GM12878 (cell line): Measurements from ENCODE around the gene RPL31. TPM values are rescaled to one million over a fixed set of nuclear protein-coding genes. Genes with fewer than 3 reads are reported as not detected.

Source experiments
- ATAC-seq: fragments of 200-7000 bp; cut with Tn5 transposase; 3 replicates; pipeline ENCODE4 v1.9.1; 2020; ENCODE audit warnings: mild to moderate bottlenecking, moderate library complexity
- BruUV-seq: library from RNA; stranded (reverse); fragments of 400-500 nt; replicated peaks from 2 replicates; lab custom pipeline; 2021; lab: Mats Ljungman, UMichigan
- CTCF ChIA-PET: fragments of 300-600 bp; sonication (Branson Sonifier 250); formaldehyde crosslinking; extraction: SDS; loops from one replicate; lab custom pipeline; 2021; ENCODE audit warnings: inconsistent platforms; lab: Yijun Ruan, JAX
- POLR2A ChIA-PET: fragments of 350-600 bp; formaldehyde crosslinking; extraction: SDS; loops from one replicate; lab custom pipeline; 2021; ENCODE audit warnings: inconsistent platforms; lab: Charles Lee
- RAD21 ChIA-PET: fragments of 300-600 bp; sonication (Branson Sonifier 250); formaldehyde crosslinking; loops from one replicate; lab custom pipeline; 2023; ENCODE audit warnings: antibody characterized with exemption; ENCODE audit not compliant: unreplicated experiment; lab: Charles Lee
- SMC1A ChIA-PET: fragments of 300-600 bp; sonication (Branson Sonifier 250); formaldehyde crosslinking; loops from one replicate; lab custom pipeline; 2023; ENCODE audit not compliant: unreplicated experiment, uncharacterized antibody; lab: Charles Lee
- DNase-seq: peaks from one replicate; pipeline ENCODE4 v3.0.0-alpha.2; 2011; ENCODE audit warnings: low read depth, low spot score
- FAIRE-seq: peaks from 3 replicates; lab custom pipeline; 2011; peaks lifted over from hg19 to GRCh38; lab: Jason Lieb, UNC
- H2AFZ ChIP-seq: 2 replicates; pipeline ENCODE4 v1.6.0; 2011; ENCODE audit warnings: low read depth, low read length, control low read depth; ENCODE audit not compliant: control insufficient read depth
- H3K27ac ChIP-seq: 2 replicates; pipeline ENCODE4 v1.5.1; 2011; ENCODE audit warnings: control low read depth; ENCODE audit not compliant: control insufficient read depth, insufficient read depth
- H3K27me3 ChIP-seq, 2 experiments: replicated peaks in 1 of 2; 2 replicates each; pipeline versions ENCODE4 v1.6.0 to v1.6.1; 2011; ENCODE audit warnings: low read length in 1 of 2; ENCODE audit not compliant: control insufficient read depth in 2 of 2, insufficient read depth in 2 of 2
- H3K36me3 ChIP-seq, 2 experiments: 2 replicates each; pipeline ENCODE4 v1.5.1; 2011; ENCODE audit warnings: low read length in 1 of 2; ENCODE audit not compliant: control insufficient read depth in 2 of 2, insufficient read depth in 2 of 2
- H3K4me1 ChIP-seq: 2 replicates; pipeline ENCODE4 v1.6.1; 2011; ENCODE audit warnings: mild to moderate bottlenecking, low read length, moderate library complexity, mixed read lengths; ENCODE audit not compliant: control insufficient read depth, insufficient read depth
- H3K4me2 ChIP-seq: 2 replicates; pipeline ENCODE4 v1.6.0; 2011; ENCODE audit warnings: control low read depth; ENCODE audit not compliant: control insufficient read depth, insufficient read depth
- H3K4me3 ChIP-seq: fragments of 200-600 bp; sonication (generic); 2 replicates; pipeline ENCODE4 v1.5.1; 2016
- H3K79me2 ChIP-seq: 2 replicates; pipeline ENCODE4 v1.6.0; 2011; ENCODE audit warnings: low read length; ENCODE audit not compliant: control insufficient read depth, insufficient read depth
- H3K9ac ChIP-seq: 2 replicates; pipeline ENCODE4 v1.8.0; 2011; ENCODE audit warnings: low read length, control low read depth, mixed read lengths; ENCODE audit not compliant: control insufficient read depth, insufficient read depth
- H3K9me3 ChIP-seq: replicated peaks from 3 replicates; pipeline ENCODE4 v1.5.1; 2011; ENCODE audit warnings: mild to moderate bottlenecking, low read length; ENCODE audit not compliant: control insufficient read depth, insufficient read depth
- H4K20me1 ChIP-seq: 2 replicates; pipeline ENCODE4 v1.6.0; 2011; ENCODE audit not compliant: control insufficient read depth, insufficient read depth
- ASH2L ChIP-seq: fragments of 300-600, 200-600 bp; sonication (generic); IDR thresholded peaks from 2 replicates; pipeline ENCODE4 v1.6.1; 2017; ENCODE audit warnings: low read depth, mild to moderate bottlenecking, borderline replicate concordance
- BHLHE40 ChIP-seq, 2 experiments: fragments of 450-650 bp in 1 of 2; IDR thresholded peaks; 2 replicates each; pipeline ENCODE4 v1.6.1; 2011 to 2017; ENCODE audit warnings: low read depth in 2 of 2, borderline replicate concordance in 1 of 2, improper control_type of control experiment in 1 of 2, low read length in 1 of 2, mild to moderate bottlenecking in 1 of 2
- BMI1 ChIP-seq: fragments of 450-650 bp; IDR thresholded peaks from 2 replicates; pipeline ENCODE4 v1.6.1; 2016; ENCODE audit warnings: mild to moderate bottlenecking, moderate library complexity, borderline replicate concordance
- KAT2A ChIP-seq: conservative IDR thresholded peaks from 2 replicates; pipeline ENCODE4 v1.6.1; 2011; ENCODE audit warnings: low read depth, low read length; ENCODE audit not compliant: control insufficient read depth
- MAX ChIP-seq: IDR thresholded peaks from 2 replicates; pipeline ENCODE4 v1.6.1; 2012; ENCODE audit warnings: low read depth, low read length, improper control_type of control experiment
- NBN ChIP-seq: fragments of 450-650 bp; IDR thresholded peaks from 2 replicates; pipeline ENCODE4 v1.6.1; 2016
- NR2F1 ChIP-seq: fragments of 450-650 bp; conservative IDR thresholded peaks from 2 replicates; pipeline ENCODE4 v1.6.1; 2017; ENCODE audit warnings: mild to moderate bottlenecking
- PAX5 ChIP-seq: IDR thresholded peaks from 2 replicates; pipeline ENCODE4 v1.6.1; 2011; ENCODE audit warnings: low read depth, low read length, borderline replicate concordance
- PKNOX1 ChIP-seq: fragments of 450-650 bp; IDR thresholded peaks from 2 replicates; pipeline ENCODE4 v1.6.1; 2016; ENCODE audit warnings: mild to moderate bottlenecking
- RB1 ChIP-seq: fragments of 450-650 bp; formaldehyde crosslinking; IDR thresholded peaks from 2 replicates; pipeline ENCODE4 v1.6.1; 2017; ENCODE audit warnings: mild to moderate bottlenecking, borderline replicate concordance
- RBBP5 ChIP-seq: fragments of 200-600 bp; sonication (generic); conservative IDR thresholded peaks from 2 replicates; pipeline ENCODE4 v1.6.1; 2016
- SP1 ChIP-seq: IDR thresholded peaks from one replicate; pipeline ENCODE4 v1.6.1; 2011; ENCODE audit warnings: low read depth, low read length
- SREBF2 ChIP-seq: IDR thresholded peaks from 2 replicates; pipeline ENCODE4 v1.6.1; 2012; ENCODE audit warnings: mild to moderate bottlenecking, low read length
- TCF7 ChIP-seq: IDR thresholded peaks from 2 replicates; pipeline ENCODE4 v1.6.1; 2014; ENCODE audit warnings: antibody characterized with exemption, borderline replicate concordance
- ZBED1 ChIP-seq: IDR thresholded peaks from 2 replicates; pipeline ENCODE4 v1.6.1; 2016; ENCODE audit warnings: borderline replicate concordance
- whole genome bisulfite sequencing: methylation state at CpG from one replicate; pipeline ENCODE4 v1.1.6; 2016; ENCODE audit warnings: low lambda C conversion rate; ENCODE audit not compliant: insufficient replicate concordance, insufficient coverage; ENCODE audit errors: missing lambda C conversion rate; 5-methylcytosine and 5-hydroxymethylcytosine counted together
- in situ Hi-C: fragments of 300-500 bp; cut with MboI; formaldehyde crosslinking; loops from 9 replicates; pipeline ENCODE4 v1.14.3; 2018; ENCODE audit warnings: mixed read lengths
- intact Hi-C: fragments of 100-400 bp; cut with micrococcal nuclease; formaldehyde crosslinking; loops from one replicate; pipeline ENCODE4 v1.14.2; 2022; ENCODE audit not compliant: unreplicated experiment
- polyA plus RNA-seq, 11 experiments: library from polyadenylated mRNA; depleted of rRNA in 4 of 11; unstranded in 6 of 11; stranded (reverse) in 5 of 11; fragments of >200 nt; fragmentation: Nextera tagmentation in 4 of 11; fragmentation: Illumina TruSeq in 1 of 11; extraction: Ambion mirVana in 4 of 11; extraction: Trizol in 1 of 11; gene quantifications; 1 replicate in 1 of 11; 2 replicates in 10 of 11; pipeline versions ENCODE4 v1.2.1 to v1.2.3, GENCODE V29; 2011 to 2016; ENCODE audit warnings: inconsistent platforms in 2 of 11, missing spikeins in 2 of 11, low read depth in 1 of 11
- total RNA-seq, 4 experiments: library from RNA; depleted of rRNA in 3 of 4; stranded (reverse); fragments of >200 nt in 3 of 4; fragmentation: Illumina TruSeq in 1 of 4; extraction: Trizol in 1 of 4; gene quantifications; 2 replicates each; pipeline versions ENCODE4 v1.2.1 to v1.2.3, GENCODE V29; 2013 to 2021
- TF ChIP-seq, protein P1 (sequence below): fragments of 450-650 bp; IDR thresholded peaks from 2 replicates; pipeline ENCODE4 v1.6.1; 2017; ENCODE audit warnings: mild to moderate bottlenecking, moderate library complexity
- TF ChIP-seq, protein P2 (sequence below): fragments of 450-650 bp; formaldehyde crosslinking; IDR thresholded peaks from 2 replicates; pipeline ENCODE4 v1.4.0; 2022; ENCODE audit warnings: mild to moderate bottlenecking, moderate library complexity

Gene RPL31
- total and polyA plus RNA-seq, 10 of the 15 experiments (the other 5 are each of a cell fraction or from before 2014, with no cell fraction given) = 1,643 to 8,551 (median 2,208) TPM

DNA sequence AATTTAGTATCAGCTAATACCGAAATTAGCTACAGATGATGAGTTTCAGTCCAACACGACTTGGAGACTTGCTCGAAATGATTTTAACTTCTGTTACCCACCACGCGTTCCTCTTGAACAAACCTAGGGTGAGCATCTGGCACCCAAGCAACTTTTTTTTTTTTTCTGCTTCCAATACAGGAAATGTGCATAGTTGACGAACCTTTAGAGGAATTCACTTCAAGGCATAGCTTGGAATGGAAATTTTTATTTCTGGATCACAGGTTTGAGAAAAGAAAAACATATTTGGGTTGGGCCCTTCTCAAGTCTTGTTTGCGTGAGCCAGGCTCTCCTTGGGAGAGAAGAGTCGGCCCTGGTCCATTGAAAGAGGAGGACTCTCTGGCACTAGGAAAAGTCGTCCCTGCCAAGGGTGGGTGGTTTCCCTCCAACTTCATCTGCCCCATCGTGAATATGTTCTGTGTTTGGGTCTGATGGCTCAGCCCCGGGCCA lies 37.4 kb upstream of the RPL31 start:
- Histone ChIP-seq H3K4me3 (no peak overlapping the region), H3K4me2 (no peak overlapping the region), H3K9me3 (no peaks in the 10 kb centered on the region), H2AFZ (no peak overlapping the region), H3K36me3 (no peaks in the 10 kb centered on the region), H3K4me1 (no peaks in the 10 kb centered on the region), H3K79me2 (no peaks in the 10 kb centered on the region), H4K20me1 (no peaks in the 10 kb centered on the region), H3K27me3 (peaks cover 0 to 3% of the 10 kb centered on the region in 2 experiments), H3K9ac (no peak overlapping the region), H3K27ac (no peak overlapping the region)
- DNase-seq (no peak), ATAC-seq (no peak), FAIRE-seq (no peak)
- intact Hi-C loops (no loop called here), in situ Hi-C loops (no loop called here)
- CTCF ChIA-PET = interaction anchor here (0.7 kb wide), 1 partner anchor 275 kb away, joined by 3 read pairs; no protein-coding TSS in a partner anchor
- POLR2A ChIA-PET = no interaction called here
- 42% methylated on average over 11 of the region's 11 CpGs for WGBS
- RAD21 ChIA-PET = no interaction called here
- SMC1A ChIA-PET = no interaction called here
- no peak for TF ChIP-seq NBN
- TF ChIP-seq ZBED1 = no peak
- no peak for TF ChIP-seq ASH2L
- TF ChIP-seq RBBP5 = no peak
- no peak for TF ChIP-seq PKNOX1
- TF ChIP-seq PAX5 = no peak
- TF ChIP-seq MAX = no peak
- no peak for TF ChIP-seq BHLHE40 (IDR thresholded peaks at IDR 0.05; ENCODE audit: borderline replicate concordance in 1 of 2, low read depth in 2 of 2, low read length in 1 of 2)
- no peak for TF ChIP-seq KAT2A
- TF ChIP-seq, protein P1, sequence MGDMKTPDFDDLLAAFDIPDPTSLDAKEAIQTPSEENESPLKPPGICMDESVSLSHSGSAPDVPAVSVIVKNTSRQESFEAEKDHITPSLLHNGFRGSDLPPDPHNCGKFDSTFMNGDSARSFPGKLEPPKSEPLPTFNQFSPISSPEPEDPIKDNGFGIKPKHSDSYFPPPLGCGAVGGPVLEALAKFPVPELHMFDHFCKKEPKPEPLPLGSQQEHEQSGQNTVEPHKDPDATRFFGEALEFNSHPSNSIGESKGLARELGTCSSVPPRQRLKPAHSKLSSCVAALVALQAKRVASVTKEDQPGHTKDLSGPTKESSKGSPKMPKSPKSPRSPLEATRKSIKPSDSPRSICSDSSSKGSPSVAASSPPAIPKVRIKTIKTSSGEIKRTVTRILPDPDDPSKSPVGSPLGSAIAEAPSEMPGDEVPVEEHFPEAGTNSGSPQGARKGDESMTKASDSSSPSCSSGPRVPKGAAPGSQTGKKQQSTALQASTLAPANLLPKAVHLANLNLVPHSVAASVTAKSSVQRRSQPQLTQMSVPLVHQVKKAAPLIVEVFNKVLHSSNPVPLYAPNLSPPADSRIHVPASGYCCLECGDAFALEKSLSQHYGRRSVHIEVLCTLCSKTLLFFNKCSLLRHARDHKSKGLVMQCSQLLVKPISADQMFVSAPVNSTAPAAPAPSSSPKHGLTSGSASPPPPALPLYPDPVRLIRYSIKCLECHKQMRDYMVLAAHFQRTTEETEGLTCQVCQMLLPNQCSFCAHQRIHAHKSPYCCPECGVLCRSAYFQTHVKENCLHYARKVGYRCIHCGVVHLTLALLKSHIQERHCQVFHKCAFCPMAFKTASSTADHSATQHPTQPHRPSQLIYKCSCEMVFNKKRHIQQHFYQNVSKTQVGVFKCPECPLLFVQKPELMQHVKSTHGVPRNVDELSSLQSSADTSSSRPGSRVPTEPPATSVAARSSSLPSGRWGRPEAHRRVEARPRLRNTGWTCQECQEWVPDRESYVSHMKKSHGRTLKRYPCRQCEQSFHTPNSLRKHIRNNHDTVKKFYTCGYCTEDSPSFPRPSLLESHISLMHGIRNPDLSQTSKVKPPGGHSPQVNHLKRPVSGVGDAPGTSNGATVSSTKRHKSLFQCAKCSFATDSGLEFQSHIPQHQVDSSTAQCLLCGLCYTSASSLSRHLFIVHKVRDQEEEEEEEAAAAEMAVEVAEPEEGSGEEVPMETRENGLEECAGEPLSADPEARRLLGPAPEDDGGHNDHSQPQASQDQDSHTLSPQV = no peak
- no peak for TF ChIP-seq NR2F1
- TF ChIP-seq, protein P2, sequence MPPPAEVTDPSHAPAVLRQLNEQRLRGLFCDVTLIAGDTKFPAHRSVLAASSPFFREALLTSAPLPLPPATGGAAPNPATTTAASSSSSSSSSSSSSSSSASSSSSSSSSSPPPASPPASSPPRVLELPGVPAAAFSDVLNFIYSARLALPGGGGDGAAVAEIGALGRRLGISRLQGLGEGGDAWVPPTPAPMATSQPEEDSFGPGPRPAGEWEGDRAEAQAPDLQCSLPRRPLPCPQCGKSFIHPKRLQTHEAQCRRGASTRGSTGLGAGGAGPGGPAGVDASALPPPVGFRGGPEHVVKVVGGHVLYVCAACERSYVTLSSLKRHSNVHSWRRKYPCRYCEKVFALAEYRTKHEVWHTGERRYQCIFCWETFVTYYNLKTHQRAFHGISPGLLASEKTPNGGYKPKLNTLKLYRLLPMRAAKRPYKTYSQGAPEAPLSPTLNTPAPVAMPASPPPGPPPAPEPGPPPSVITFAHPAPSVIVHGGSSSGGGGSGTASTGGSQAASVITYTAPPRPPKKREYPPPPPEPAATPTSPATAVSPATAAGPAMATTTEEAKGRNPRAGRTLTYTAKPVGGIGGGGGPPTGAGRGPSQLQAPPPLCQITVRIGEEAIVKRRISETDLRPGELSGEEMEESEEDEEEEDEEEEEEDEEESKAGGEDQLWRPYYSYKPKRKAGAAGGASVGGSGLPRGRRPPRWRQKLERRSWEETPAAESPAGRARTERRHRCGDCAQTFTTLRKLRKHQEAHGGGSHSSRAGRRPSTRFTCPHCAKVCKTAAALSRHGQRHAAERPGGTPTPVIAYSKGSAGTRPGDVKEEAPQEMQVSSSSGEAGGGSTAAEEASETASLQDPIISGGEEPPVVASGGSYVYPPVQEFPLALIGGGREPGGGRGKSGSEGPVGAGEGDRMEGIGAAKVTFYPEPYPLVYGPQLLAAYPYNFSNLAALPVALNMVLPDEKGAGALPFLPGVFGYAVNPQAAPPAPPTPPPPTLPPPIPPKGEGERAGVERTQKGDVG (CRISPR knock-in tag) = no peak
- no peak for TF ChIP-seq TCF7
- TF ChIP-seq RB1 = no peak
- TF ChIP-seq BMI1 = no peak
- no peak for TF ChIP-seq SREBF2
- TF ChIP-seq SP1 = no peak
- no TSS peak for BruUV-seq
